ENCODE data around the gene BORCS6. TPM values are rescaled to one million over a fixed set of nuclear protein-coding genes. Genes with fewer than 3 reads are reported as not detected.

The BORCS6 gene
- total RNA-seq, 1 donor = 9.4 TPM

GRCh38 chr17:8144401-8145231 is 45.4 kb downstream of the BORCS6 start:
- Histone ChIP-seq H3K4me1 (ENCODE audit: insufficient read depth, low read length) (peaks cover under 1% of the 10 kb centered on the region), H2AFZ (ENCODE audit: low read length) (no peak overlapping the region), H3K4me2 (ENCODE audit: insufficient read depth, low read length) (no peak overlapping the region), H4K20me1 (ENCODE audit: insufficient read depth, low read length) (peaks cover 28% of the 10 kb centered on the region), H3K36me3 (ENCODE audit: insufficient read depth, low read length) (peaks cover 87% of the 10 kb centered on the region), H3K4me3 (ENCODE audit: insufficient read depth, low read length) (no peak overlapping the region), H3K9me3 (ENCODE audit: low read depth, low read length) (no peaks in the 10 kb centered on the region), H3K27ac (ENCODE audit: low read depth, low read length) (no peak overlapping the region), H3K27me3 (ENCODE audit: insufficient read depth, low read length) (no peaks in the 10 kb centered on the region), H3K79me2 (ENCODE audit: insufficient read depth, low read length) (peaks cover 2% of the 10 kb centered on the region)
- TF ChIP-seq CTCF (IDR thresholded peaks at IDR 0.05; ENCODE audit: extremely low read depth, low read depth, low read length) = no peak
- DNase-seq (ENCODE audit: insufficient read length, low spot score, missing footprints) = peak; percentile 62

- H3K4me2 ChIP-seq (ENCODE audit: insufficient read depth, low read length) = no peak overlapping the region
- H2AFZ ChIP-seq (ENCODE audit: low read length) = no peak overlapping the region
- H4K20me1 ChIP-seq (ENCODE audit: insufficient read depth, low read length) = peaks cover 26% of the 10 kb centered on the region
- H3K79me2 ChIP-seq (ENCODE audit: insufficient read depth, low read length) = no peaks in the 10 kb centered on the region
- H3K4me1 ChIP-seq (ENCODE audit: insufficient read depth, low read length) = peaks cover 5% of the 10 kb centered on the region
- no peak overlapping the region for H3K27ac ChIP-seq (ENCODE audit: low read depth, low read length)
- DNase-seq (ENCODE audit: insufficient read length, low spot score, missing footprints) = peak; percentile 43
- TF ChIP-seq CTCF (IDR thresholded peaks at IDR 0.05; ENCODE audit: extremely low read depth, low read depth, low read length) = no peak
- H3K36me3 ChIP-seq (ENCODE audit: insufficient read depth, low read length) = peaks cover 79% of the 10 kb centered on the region
- H3K4me3 ChIP-seq (ENCODE audit: insufficient read depth, low read length) = no peak overlapping the region
- no peaks in the 10 kb centered on the region for H3K27me3 ChIP-seq (ENCODE audit: insufficient read depth, low read length)
- no peaks in the 10 kb centered on the region for H3K9me3 ChIP-seq (ENCODE audit: low read depth, low read length)
Observed at GRCh38 chr17:8143581-8144400, 46.2 kb downstream of the BORCS6 start.

- no peaks in the 10 kb centered on the region for H3K9me3 ChIP-seq (ENCODE audit: low read depth, low read length)
- H3K4me3 ChIP-seq (ENCODE audit: insufficient read depth, low read length) = no peak overlapping the region
- no peak overlapping the region for H3K27ac ChIP-seq (ENCODE audit: low read depth, low read length)
- no peak overlapping the region for H3K4me2 ChIP-seq (ENCODE audit: insufficient read depth, low read length)
- peaks cover 21% of the 10 kb centered on the region for H4K20me1 ChIP-seq (ENCODE audit: insufficient read depth, low read length)
- DNase-seq (ENCODE audit: insufficient read length, low spot score, missing footprints) = peak; percentile 56
- no peaks in the 10 kb centered on the region for H3K27me3 ChIP-seq (ENCODE audit: insufficient read depth, low read length)
- no peaks in the 10 kb centered on the region for H3K79me2 ChIP-seq (ENCODE audit: insufficient read depth, low read length)
- H3K36me3 ChIP-seq (ENCODE audit: insufficient read depth, low read length) = peaks cover 72% of the 10 kb centered on the region
- H2AFZ ChIP-seq (ENCODE audit: low read length) = no peak overlapping the region
- H3K4me1 ChIP-seq (ENCODE audit: insufficient read depth, low read length) = peaks cover 10% of the 10 kb centered on the region
- TF ChIP-seq CTCF (IDR thresholded peaks at IDR 0.05; ENCODE audit: extremely low read depth, low read depth, low read length) = no peak
Observed at GRCh38 chr17:8142887-8143580, 46.9 kb downstream of the BORCS6 start.
